Measurements from ENCODE around the gene SBF2.

GRCh38 chr11:9922806-9923205, 371.2 kb downstream of the SBF2 start:
- TF ChIP-seq POLR2A (IDR thresholded peaks at IDR 0.05; ENCODE audit: low read depth, low read length) (no peak), POLR2AphosphoS5 (IDR thresholded peaks at IDR 0.05; ENCODE audit: low read depth, low read length) (no peak)

All from GM12892 (cell line).